ENCODE data around the gene ARHGAP10. TPM values are rescaled to one million over a fixed set of nuclear protein-coding genes. Genes with fewer than 3 reads are reported as not detected.

The ARHGAP10 gene
- total RNA-seq, 1 experiment from 2014 or later = 6.1 TPM

DNA sequence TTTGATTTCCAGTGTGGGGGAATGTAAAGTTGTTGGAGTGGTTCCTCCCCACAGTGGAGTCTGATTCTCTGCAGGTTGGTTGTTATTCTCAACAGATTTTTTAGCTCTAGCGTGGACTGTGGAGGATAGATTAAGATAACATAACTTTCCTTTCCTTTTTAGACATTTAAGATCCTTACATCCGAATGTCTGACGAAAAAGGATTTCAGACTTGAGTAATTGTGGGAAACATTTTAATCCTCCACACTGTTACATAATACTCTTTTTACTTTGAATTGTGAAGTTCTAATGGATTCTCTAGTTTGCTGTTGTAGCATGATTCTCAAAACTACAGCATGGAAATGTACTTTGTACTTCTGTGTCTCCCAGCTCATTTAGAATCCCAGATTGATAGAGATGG lies 107.8 kb downstream of the ARHGAP10 start:
- no peaks in the 10 kb centered on the region for H3K4me1 Mint-ChIP-seq (ENCODE audit: low read depth, unreplicated experiment)
- intact Hi-C loops (cut with micrococcal nuclease; ENCODE audit: unreplicated experiment) = no loop called here

DNA sequence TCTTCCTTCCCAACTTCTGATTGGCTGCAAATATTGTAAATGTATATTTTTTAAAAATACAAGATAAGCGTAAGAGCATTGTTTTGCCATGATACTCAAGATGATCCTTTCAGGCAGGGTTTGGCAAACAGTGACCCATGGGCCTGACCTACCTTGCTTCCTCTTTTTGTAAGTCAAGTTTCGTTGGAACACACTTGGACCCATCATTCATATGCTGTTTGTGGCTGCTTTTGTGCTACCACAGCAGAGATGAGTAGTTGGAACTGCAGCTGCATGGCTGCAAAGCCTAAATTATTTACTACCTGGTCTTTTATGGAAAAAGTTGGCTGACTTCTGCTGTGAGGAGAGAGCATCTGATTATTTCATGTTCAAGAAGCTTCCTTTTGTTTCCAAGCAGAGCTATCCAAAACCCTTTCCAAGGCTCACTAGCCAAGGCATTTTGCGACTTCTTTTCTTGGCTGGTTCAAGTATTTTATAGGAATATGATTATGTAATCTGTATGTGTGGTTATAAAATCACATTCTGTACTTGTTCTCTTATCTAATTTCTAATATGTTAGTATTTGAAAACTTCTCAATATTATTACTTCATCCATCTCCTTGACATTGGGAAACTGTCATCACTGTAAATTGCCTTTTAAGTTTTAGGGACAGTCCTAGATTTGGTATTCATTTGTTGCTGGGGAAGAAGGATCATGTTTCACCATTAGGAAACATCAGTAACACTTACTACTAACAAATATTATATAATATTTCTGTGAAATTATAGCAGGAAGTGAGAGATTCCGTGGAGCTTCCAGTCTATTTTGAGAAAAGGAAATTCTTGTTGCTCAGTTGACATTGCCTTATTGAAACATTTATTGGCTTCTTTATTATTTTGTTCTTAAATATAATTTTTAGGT lies 109.2 kb downstream of the ARHGAP10 start:
- Mint-ChIP-seq H3K4me1 (ENCODE audit: low read depth, unreplicated experiment) (no peaks in the 10 kb centered on the region), H3K27ac (ENCODE audit: unreplicated experiment) (no peak overlapping the region), H3K4me3 (ENCODE audit: low read depth, unreplicated experiment) (no peak overlapping the region), H3K36me3 (ENCODE audit: insufficient read depth, unreplicated experiment) (no peaks in the 10 kb centered on the region), H3K27me3 (ENCODE audit: unreplicated experiment) (no peaks in the 10 kb centered on the region), H3K9me3 (ENCODE audit: low read depth, unreplicated experiment) (no peaks in the 10 kb centered on the region)
- CTCF ChIA-PET = no interaction called here
- no peak for DNase-seq
- TF ChIP-seq, protein P1, sequence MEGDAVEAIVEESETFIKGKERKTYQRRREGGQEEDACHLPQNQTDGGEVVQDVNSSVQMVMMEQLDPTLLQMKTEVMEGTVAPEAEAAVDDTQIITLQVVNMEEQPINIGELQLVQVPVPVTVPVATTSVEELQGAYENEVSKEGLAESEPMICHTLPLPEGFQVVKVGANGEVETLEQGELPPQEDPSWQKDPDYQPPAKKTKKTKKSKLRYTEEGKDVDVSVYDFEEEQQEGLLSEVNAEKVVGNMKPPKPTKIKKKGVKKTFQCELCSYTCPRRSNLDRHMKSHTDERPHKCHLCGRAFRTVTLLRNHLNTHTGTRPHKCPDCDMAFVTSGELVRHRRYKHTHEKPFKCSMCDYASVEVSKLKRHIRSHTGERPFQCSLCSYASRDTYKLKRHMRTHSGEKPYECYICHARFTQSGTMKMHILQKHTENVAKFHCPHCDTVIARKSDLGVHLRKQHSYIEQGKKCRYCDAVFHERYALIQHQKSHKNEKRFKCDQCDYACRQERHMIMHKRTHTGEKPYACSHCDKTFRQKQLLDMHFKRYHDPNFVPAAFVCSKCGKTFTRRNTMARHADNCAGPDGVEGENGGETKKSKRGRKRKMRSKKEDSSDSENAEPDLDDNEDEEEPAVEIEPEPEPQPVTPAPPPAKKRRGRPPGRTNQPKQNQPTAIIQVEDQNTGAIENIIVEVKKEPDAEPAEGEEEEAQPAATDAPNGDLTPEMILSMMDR (IDR thresholded peaks at IDR 0.05; ENCODE audit: unreplicated experiment) = no peak
- intact Hi-C loops (cut with micrococcal nuclease; ENCODE audit: unreplicated experiment) = no loop called here
- no TSS peak for BruUV-seq (replicated peaks)

More for the DNA sequence above, 107.8 kb downstream of the ARHGAP10 start:
- BruUV-seq (replicated peaks) = no TSS peak
- Mint-ChIP-seq H3K27me3 (ENCODE audit: unreplicated experiment) (no peaks in the 10 kb centered on the region), H3K9me3 (ENCODE audit: low read depth, unreplicated experiment) (no peaks in the 10 kb centered on the region), H3K27ac (ENCODE audit: unreplicated experiment) (no peak overlapping the region), H3K36me3 (ENCODE audit: insufficient read depth, unreplicated experiment) (no peaks in the 10 kb centered on the region), H3K4me3 (ENCODE audit: low read depth, unreplicated experiment) (no peak overlapping the region)
- CTCF ChIA-PET = interaction anchor here (0.6 kb wide), 1 partner anchor 308 kb away, joined by 3 read pairs; no protein-coding TSS in a partner anchor
- DNase-seq = no peak
- TF ChIP-seq, protein P1 (IDR thresholded peaks at IDR 0.05; ENCODE audit: unreplicated experiment) = no peak

DNA sequence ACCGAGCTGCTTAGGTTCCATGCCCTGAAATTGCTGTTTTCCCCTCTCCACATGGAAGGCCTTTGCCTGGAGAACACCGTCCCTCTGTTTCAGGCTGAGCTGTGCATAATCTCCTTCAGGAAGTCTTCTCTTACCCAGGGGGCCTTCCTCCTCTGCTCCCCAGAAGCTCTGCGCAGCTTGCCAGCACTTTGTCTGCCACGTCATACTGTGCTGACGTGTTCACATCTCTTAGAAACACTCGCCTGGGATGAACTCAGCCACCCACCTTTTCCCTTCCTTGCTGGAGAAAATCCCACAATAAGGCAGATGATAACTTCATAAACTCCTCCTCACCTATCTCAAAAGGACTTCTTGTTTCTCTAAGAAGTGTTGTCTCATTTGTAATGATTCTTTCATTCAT lies 110.7 kb downstream of the ARHGAP10 start:
- Mint-ChIP-seq H3K36me3 (ENCODE audit: insufficient read depth, unreplicated experiment) (no peaks in the 10 kb centered on the region), H3K27me3 (ENCODE audit: unreplicated experiment) (no peaks in the 10 kb centered on the region), H3K9me3 (ENCODE audit: low read depth, unreplicated experiment) (no peaks in the 10 kb centered on the region), H3K27ac (ENCODE audit: unreplicated experiment) (no peak overlapping the region), H3K4me1 (ENCODE audit: low read depth, unreplicated experiment) (no peaks in the 10 kb centered on the region), H3K4me3 (ENCODE audit: low read depth, unreplicated experiment) (no peak overlapping the region)
- intact Hi-C loops (cut with micrococcal nuclease; ENCODE audit: unreplicated experiment) = no loop called here
- CTCF ChIA-PET = no interaction called here
- TF ChIP-seq, protein P1 (IDR thresholded peaks at IDR 0.05; ENCODE audit: unreplicated experiment) = no peak
- DNase-seq = no peak
- BruUV-seq (replicated peaks) = no TSS peak

DNA sequence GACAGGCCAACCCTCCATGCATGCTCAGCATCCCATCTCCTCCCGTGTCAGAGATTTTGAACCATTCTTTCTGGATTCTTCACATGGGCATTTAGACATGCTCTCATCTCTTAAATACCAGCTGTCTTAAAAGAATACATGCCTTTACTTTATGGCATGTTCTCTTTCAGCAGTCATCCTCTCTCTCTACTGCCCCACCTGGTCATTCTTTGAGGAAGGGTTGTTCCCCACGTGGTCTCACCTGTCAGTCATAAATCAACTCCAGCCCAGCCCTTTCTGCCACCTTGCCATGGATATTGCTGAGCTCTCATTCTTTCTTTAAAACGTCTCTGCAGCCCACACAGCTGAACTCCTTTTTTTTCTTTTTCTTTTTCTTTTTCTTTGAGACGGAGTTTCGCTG lies 111.3 kb downstream of the ARHGAP10 start:
- Mint-ChIP-seq H3K9me3 (ENCODE audit: low read depth, unreplicated experiment) (no peaks in the 10 kb centered on the region), H3K4me1 (ENCODE audit: low read depth, unreplicated experiment) (no peaks in the 10 kb centered on the region), H3K27ac (ENCODE audit: unreplicated experiment) (no peak overlapping the region), H3K36me3 (ENCODE audit: insufficient read depth, unreplicated experiment) (no peaks in the 10 kb centered on the region), H3K27me3 (ENCODE audit: unreplicated experiment) (no peaks in the 10 kb centered on the region), H3K4me3 (ENCODE audit: low read depth, unreplicated experiment) (no peak overlapping the region)
- intact Hi-C loops (cut with micrococcal nuclease; ENCODE audit: unreplicated experiment) = no loop called here
- TF ChIP-seq, protein P1 (IDR thresholded peaks at IDR 0.05; ENCODE audit: unreplicated experiment) = no peak
- BruUV-seq (replicated peaks) = no TSS peak
- peak; percentile 23 for DNase-seq
- CTCF ChIA-PET = interaction anchor here (0.6 kb wide), 1 partner anchor 24 kb away, joined by 3 read pairs; no protein-coding TSS in a partner anchor

All from Calu3 (cell line).